HL-60 (cell line): ENCODE data around the gene BHLHE40.

ENCODE experiments used
- DNase-seq, 2 experiments: peaks; one replicate each; pipeline ENCODE4 v3.0.0-alpha.2; 2010 to 2020; ENCODE audit warnings: low read depth in 1 of 2, low spot score in 1 of 2
- H3K27ac ChIP-seq: fragments of 250-450 bp; sonication (Bioruptor Pico); replicated peaks from 2 replicates; pipeline ENCODE4 v1.5.1; 2020; ENCODE audit warnings: mild to moderate bottlenecking, moderate library complexity
- H3K27me3 ChIP-seq: fragments of 250-450 bp; sonication (Bioruptor Pico); 2 replicates; pipeline ENCODE4 v1.5.1; 2021; ENCODE audit warnings: mild to moderate bottlenecking, moderate library complexity; ENCODE audit not compliant: insufficient read depth, poor library complexity, severe bottlenecking
- H3K4me3 ChIP-seq: replicated peaks from 2 replicates; pipeline ENCODE4 v1.5.1; 2011; ENCODE audit warnings: mild to moderate bottlenecking, control low read depth, low read length; ENCODE audit not compliant: insufficient read depth
- CTCF ChIP-seq: IDR thresholded peaks from one replicate; pipeline ENCODE4 v1.5.1; 2011; ENCODE audit warnings: low read length, control low read depth, inconsistent platforms; ENCODE audit not compliant: insufficient read depth
- GABPA ChIP-seq: IDR thresholded peaks from 2 replicates; pipeline ENCODE4 v1.6.1; 2012; ENCODE audit warnings: low read depth
- POLR2AphosphoS5 ChIP-seq: IDR thresholded peaks from 2 replicates; pipeline ENCODE4 v1.6.1; 2012; ENCODE audit warnings: low read depth
- REST ChIP-seq: IDR thresholded peaks from 2 replicates; pipeline ENCODE4 v1.6.1; 2012; ENCODE audit warnings: low read depth; ENCODE audit not compliant: insufficient replicate concordance
- SPI1 ChIP-seq: IDR thresholded peaks from 2 replicates; pipeline ENCODE4 v1.6.1; 2012; ENCODE audit warnings: low read depth, mild to moderate bottlenecking, borderline replicate concordance

The BHLHE40 gene

GRCh38 chr3:4978966-4979427, 240 bp upstream of the BHLHE40 start:
- Histone ChIP-seq H3K4me3 (peak overlapping the region; percentile 89), H3K27ac (peak overlapping the region; percentile 100), H3K27me3 (no peaks in the 10 kb centered on the region)
- TF ChIP-seq GABPA (no peak), SPI1 (no peak), CTCF (no peak), POLR2AphosphoS5 (no peak)
- peak; percentile 92 to 98 for DNase-seq

GRCh38 chr3:4980229-4981203, 1.3 kb downstream of the BHLHE40 start:
- no peaks in the 10 kb centered on the region for H3K27me3 ChIP-seq
- DNase-seq = peak; percentile 83 to 91
- TF ChIP-seq REST = no peak
- peak; percentile 58 for TF ChIP-seq POLR2AphosphoS5
- TF ChIP-seq SPI1 = no peak
- peak; percentile 95 for TF ChIP-seq CTCF
- peak overlapping the region; percentile 100 for H3K27ac ChIP-seq
- H3K4me3 ChIP-seq = peak overlapping the region; percentile 89

GRCh38 chr3:4981294-4981664, 2.0 kb downstream of the BHLHE40 start:
- H3K4me3 ChIP-seq = peak overlapping the region; percentile 24
- peak in 1 of 2 experiments; percentile 28 for DNase-seq
- H3K27ac ChIP-seq = no peak overlapping the region

More at GRCh38 chr3:4981294-4981664, 2.0 kb downstream of the BHLHE40 start:
- no peaks in the 10 kb centered on the region for H3K27me3 ChIP-seq
- no peak for TF ChIP-seq GABPA
- TF ChIP-seq POLR2AphosphoS5 = no peak
- no peak for TF ChIP-seq SPI1
- no peak for TF ChIP-seq REST
- no peak for TF ChIP-seq CTCF
